Prostate gland (tissue), 2 donors: ENCODE data around the gene MTFR1L. TPM values are rescaled to one million over a fixed set of nuclear protein-coding genes. Genes with fewer than 3 reads are reported as not detected.

Experiments
- DNase-seq: peaks from one replicate; pipeline ENCODE4 v3.0.0-alpha.2; 2019; ENCODE audit warnings: low spot score
- H3K27ac ChIP-seq, 2 donors: fragments of 200-600 bp; sonication (generic); 2 replicates each; pipeline ENCODE4 v1.5.1; 2017 to 2019
- H3K27me3 ChIP-seq: fragments of 200-600 bp; sonication (generic); replicated peaks from 2 replicates; pipeline ENCODE4 v1.5.1; 2019; ENCODE audit not compliant: insufficient read depth
- H3K36me3 ChIP-seq, 2 donors: fragments of 200-600 bp; sonication (generic); 1 replicate in 1 of 2; 2 replicates in 1 of 2; pipeline versions ENCODE4 v1.5.1 to v1.8.1; 2017 to 2019
- H3K4me1 ChIP-seq: fragments of 200-600 bp; sonication (generic); replicated peaks from 2 replicates; pipeline ENCODE4 v1.5.1; 2019
- H3K4me3 ChIP-seq, 2 donors: fragments of 200-600 bp; sonication (generic); 2 replicates each; pipeline ENCODE4 v1.5.1; 2017 to 2019
- H3K9me3 ChIP-seq: fragments of 200-600 bp; sonication (generic); 2 replicates; pipeline ENCODE4 v1.5.1; 2017
- CTCF ChIP-seq, 4 experiments: fragments of 200-600 bp in 2 of 4; fragments of 450-650 bp in 2 of 4; sonication (generic) in 2 of 4; IDR thresholded peaks; 1 replicate in 3 of 4; 2 replicates in 1 of 4; pipeline ENCODE4 v1.5.1; 2016 to 2019; ENCODE audit warnings: antibody characterized with exemption in 4 of 4, mild to moderate bottlenecking in 2 of 4, moderate library complexity in 2 of 4
- POLR2A ChIP-seq: fragments of 450-650 bp; IDR thresholded peaks from one replicate; pipeline ENCODE4 v1.6.1; 2016; ENCODE audit warnings: antibody characterized with exemption, mild to moderate bottlenecking
- POLR2AphosphoS5 ChIP-seq: sonication (generic); formaldehyde crosslinking; IDR thresholded peaks from one replicate; pipeline ENCODE4 v1.6.1; 2017; ENCODE audit warnings: antibody characterized with exemption
- WGBS: methylation state at CpG from one replicate; pipeline ENCODE4 v1.1.5; 2018; 5-methylcytosine and 5-hydroxymethylcytosine counted together
- intact Hi-C: fragments of 100-400 bp; cut with DNase I; formaldehyde crosslinking; loops from one replicate; pipeline ENCODE4 v1.14.2; 2022
- total RNA-seq, 2 donors: library from RNA; depleted of rRNA; stranded (reverse); fragments of >200 nt; gene quantifications; one replicate each; pipeline ENCODE4 v1.1.0, GENCODE V29; 2016

Gene MTFR1L
- total RNA-seq, 2 donors from 2014 or later = 82.2 to 112 TPM

GRCh38 chr1:25871704-25872494 is 52.1 kb downstream of the MTFR1L start:
- no peak overlapping the region for H3K4me3 ChIP-seq
- intact Hi-C loops = no loop called here
- peak; percentile 27 for DNase-seq
- WGBS = 64% methylated on average over 8 of the region's 9 CpGs
- H3K4me1 ChIP-seq = peaks cover 10% of the 10 kb centered on the region
- H3K36me3 ChIP-seq = no peaks in the 10 kb centered on the region
- no peaks in the 10 kb centered on the region for H3K27me3 ChIP-seq
- peak overlapping the region in 1 of 2 donors; percentile 36 for H3K27ac ChIP-seq
- TF ChIP-seq CTCF (IDR thresholded peaks at IDR 0.05) (no peak), POLR2A (no peak), POLR2AphosphoS5 (no peak)
- H3K9me3 ChIP-seq = no peaks in the 10 kb centered on the region

- H3K9me3 ChIP-seq = no peaks in the 10 kb centered on the region
- intact Hi-C loops = no loop called here
- DNase-seq = no peak
- no peak overlapping the region for H3K4me3 ChIP-seq
- peaks cover 10% of the 10 kb centered on the region for H3K4me1 ChIP-seq
- TF ChIP-seq CTCF (IDR thresholded peaks at IDR 0.05) (no peak), POLR2AphosphoS5 (no peak), POLR2A (no peak)
- H3K27ac ChIP-seq = no peak overlapping the region
- WGBS = 71% methylated on average over 2 of the region's 2 CpGs
- no peaks in the 10 kb centered on the region for H3K27me3 ChIP-seq
- no peaks in the 10 kb centered on the region for H3K36me3 ChIP-seq
Measured at GRCh38 chr1:25872713-25873112, 53.0 kb downstream of the MTFR1L start.

- Histone ChIP-seq H3K4me1 (peaks cover 10% of the 10 kb centered on the region), H3K27ac (no peak overlapping the region), H3K27me3 (no peaks in the 10 kb centered on the region), H3K4me3 (no peak overlapping the region), H3K9me3 (no peaks in the 10 kb centered on the region), H3K36me3 (no peaks in the 10 kb centered on the region)
- TF ChIP-seq CTCF (IDR thresholded peaks at IDR 0.05) (no peak), POLR2AphosphoS5 (no peak), POLR2A (no peak)
- intact Hi-C loops = no loop called here
- no peak for DNase-seq
- 73% methylated on average over 3 of the region's 3 CpGs for WGBS
Measured at GRCh38 chr1:25873120-25873519, 53.4 kb downstream of the MTFR1L start.

GRCh38 chr1:25874209-25874608 is 54.5 kb downstream of the MTFR1L start:
- Histone ChIP-seq H3K9me3 (no peaks in the 10 kb centered on the region), H3K27me3 (no peaks in the 10 kb centered on the region), H3K4me3 (no peak overlapping the region), H3K4me1 (peaks cover 10% of the 10 kb centered on the region), H3K36me3 (no peaks in the 10 kb centered on the region), H3K27ac (peak overlapping the region; percentile 81 to 86)
- WGBS = 87% methylated on average over 3 of the region's 3 CpGs
- TF ChIP-seq POLR2AphosphoS5 = no peak
- TF ChIP-seq POLR2A = no peak
- TF ChIP-seq CTCF (IDR thresholded peaks at IDR 0.05) = no peak
- DNase-seq = no peak
- intact Hi-C loops = no loop called here

GRCh38 chr1:25874635-25875153 is 54.9 kb downstream of the MTFR1L start:
- H3K4me1 ChIP-seq = peaks cover 10% of the 10 kb centered on the region
- DNase-seq = no peak
- WGBS = 18% methylated on average over 8 of the region's 8 CpGs
- intact Hi-C loops = no loop called here
- no peak for TF ChIP-seq POLR2A
- TF ChIP-seq POLR2AphosphoS5 = no peak
- TF ChIP-seq CTCF (IDR thresholded peaks at IDR 0.05) = no peak
- H3K27me3 ChIP-seq = no peaks in the 10 kb centered on the region
- peak overlapping the region; percentile 81 to 86 for H3K27ac ChIP-seq
- no peaks in the 10 kb centered on the region for H3K36me3 ChIP-seq
- no peaks in the 10 kb centered on the region for H3K9me3 ChIP-seq
- H3K4me3 ChIP-seq = peak overlapping the region; percentile 53 to 59
